A673 (cell line): ENCODE measurements around the gene ACAP1.

Source experiments
- CTCF ChIP-seq: fragments of 300-800, 200-600 bp; sonication (generic); conservative IDR thresholded peaks from 2 replicates; pipeline ENCODE4 v1.5.1; 2017; ENCODE audit warnings: low read depth, mild to moderate bottlenecking, antibody characterized with exemption, low read length, moderate library complexity, mixed read lengths
- EZH2 ChIP-seq: fragments of 200-600 bp; sonication (generic); IDR thresholded peaks from 2 replicates; pipeline ENCODE4 v1.6.1; 2017; ENCODE audit warnings: borderline replicate concordance, low read depth, mild to moderate bottlenecking, mixed read lengths, antibody characterized with exemption, low read length; ENCODE audit not compliant: poor library complexity, severe bottlenecking

- TF ChIP-seq CTCF, result no peak
- no peak for TF ChIP-seq EZH2
Observed at GRCh38 chr17:7326186-7326585, 10.1 kb upstream of the ACAP1 start.
